Large intestine (tissue), 3 donors: ENCODE results near the gene CNTNAP2. TPM values are rescaled to one million over a fixed set of nuclear protein-coding genes. Genes with fewer than 3 reads are reported as not detected.

Experiments
- DNase-seq, 2 donors: peaks; one replicate each; pipeline versions ENCODE4 v3.0.0 to v3.0.0-alpha.2; 2013
- H3K27ac ChIP-seq: one replicate; pipeline ENCODE4 v1.5.1; 2013; ENCODE audit warnings: low read length
- H3K27me3 ChIP-seq: 2 replicates; pipeline ENCODE4 v1.6.1; 2013; ENCODE audit warnings: low read length; ENCODE audit not compliant: control insufficient read depth, insufficient read depth
- H3K36me3 ChIP-seq: 2 replicates; pipeline ENCODE4 v1.6.1; 2013; ENCODE audit warnings: low read length; ENCODE audit not compliant: control insufficient read depth, insufficient read depth
- H3K4me1 ChIP-seq: one replicate; pipeline ENCODE4 v1.6.1; 2013; ENCODE audit warnings: low read length; ENCODE audit not compliant: control insufficient read depth, insufficient read depth
- H3K4me3 ChIP-seq: one replicate; pipeline ENCODE4 v1.5.1; 2013; ENCODE audit warnings: low read length
- H3K9me3 ChIP-seq: one replicate; pipeline ENCODE4 v1.6.1; 2013; ENCODE audit warnings: mild to moderate bottlenecking, low read depth, low read length, moderate library complexity; ENCODE audit not compliant: control insufficient read depth
- WGBS: methylation state at CpG from one replicate; pipeline ENCODE4 v1.1.5; 2013; ENCODE audit warnings: low lambda C conversion rate; ENCODE audit not compliant: insufficient coverage; 5-methylcytosine and 5-hydroxymethylcytosine counted together
- polyA plus RNA-seq: library from polyadenylated mRNA; unstranded; fragments of 120-200 nt; gene quantifications from one replicate; pipeline ENCODE4 v1.2.1, GENCODE V29; 2013

Gene CNTNAP2
- polyA plus RNA-seq, 1 donor, result 12.9 TPM

DNA sequence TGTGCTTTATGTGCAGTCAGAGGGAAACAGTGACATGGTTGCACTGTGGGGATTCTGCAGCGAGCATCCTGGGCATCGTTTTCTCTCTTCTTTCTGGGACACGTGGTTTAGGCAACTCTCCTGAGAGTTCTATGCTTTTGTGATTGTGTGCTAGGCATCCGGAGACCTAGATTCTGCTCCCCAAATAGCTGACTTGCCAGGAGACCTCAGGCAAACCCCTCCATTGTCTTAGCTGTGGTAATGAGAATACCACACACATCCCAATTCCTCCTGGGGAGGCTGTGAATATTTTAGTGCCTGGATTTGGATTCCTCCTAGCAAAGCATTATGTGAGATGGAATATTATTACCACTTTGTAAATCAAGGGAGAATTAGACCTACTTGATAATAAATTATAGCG is 1862.0 kb downstream of the CNTNAP2 start:
- Histone ChIP-seq H3K4me1 (no peaks in the 10 kb centered on the region), H3K27me3 (no peaks in the 10 kb centered on the region), H3K9me3 (no peaks in the 10 kb centered on the region), H3K36me3 (no peaks in the 10 kb centered on the region), H3K4me3 (no peak overlapping the region), H3K27ac (no peak overlapping the region)
- no peak for DNase-seq
- 100% methylated on average over 1 of the region's 5 CpGs for WGBS

GRCh38 chr7:147980826-147981813 is 1864.5 kb downstream of the CNTNAP2 start:
- Histone ChIP-seq H3K27me3 (no peaks in the 10 kb centered on the region), H3K27ac (no peak overlapping the region), H3K4me1 (no peaks in the 10 kb centered on the region), H3K36me3 (no peaks in the 10 kb centered on the region), H3K4me3 (no peak overlapping the region), H3K9me3 (no peaks in the 10 kb centered on the region)
- no peak for DNase-seq
- no CpG with 5 or more reads among the region's 4 CpGs for WGBS

GRCh38 chr7:147982307-147982706 is 1865.7 kb downstream of the CNTNAP2 start:
- H3K4me3 ChIP-seq, result no peak overlapping the region
- no peaks in the 10 kb centered on the region for H3K4me1 ChIP-seq
- H3K36me3 ChIP-seq, result no peaks in the 10 kb centered on the region
- WGBS, result no CpG with 5 or more reads among the region's 1 CpG
- DNase-seq, result no peak
- H3K27ac ChIP-seq, result no peak overlapping the region
- H3K27me3 ChIP-seq, result no peaks in the 10 kb centered on the region
- H3K9me3 ChIP-seq, result no peaks in the 10 kb centered on the region

GRCh38 chr7:147984265-147984664 is 1867.7 kb downstream of the CNTNAP2 start:
- WGBS, result 50% methylated on average over 1 of the region's 2 CpGs
- no peak for DNase-seq
- H3K27me3 ChIP-seq, result no peaks in the 10 kb centered on the region
- H3K36me3 ChIP-seq, result no peaks in the 10 kb centered on the region
- H3K27ac ChIP-seq, result no peak overlapping the region
- no peak overlapping the region for H3K4me3 ChIP-seq
- no peaks in the 10 kb centered on the region for H3K4me1 ChIP-seq
- no peaks in the 10 kb centered on the region for H3K9me3 ChIP-seq

DNA sequence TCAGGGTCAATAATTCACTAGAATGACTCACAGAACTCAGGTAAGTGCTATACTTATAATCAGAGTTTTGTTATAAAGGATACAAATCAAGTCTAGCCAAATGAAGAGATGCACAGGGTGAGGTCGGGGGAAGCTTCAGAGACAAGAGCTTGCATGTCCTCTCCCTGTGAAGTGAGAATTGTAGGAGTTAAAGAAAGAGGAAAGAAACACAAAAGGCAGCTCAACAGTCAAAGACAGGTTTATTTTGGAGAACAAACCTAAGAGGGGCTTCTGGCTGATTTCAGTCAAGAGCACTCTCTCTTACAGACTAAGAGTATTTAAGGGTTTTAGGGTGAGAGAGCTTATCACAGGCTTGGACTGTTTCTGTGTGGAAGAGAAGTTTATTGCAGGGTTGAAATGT is 1873.5 kb downstream of the CNTNAP2 start:
- H3K4me1 ChIP-seq, result no peaks in the 10 kb centered on the region
- no peak overlapping the region for H3K27ac ChIP-seq
- no peaks in the 10 kb centered on the region for H3K36me3 ChIP-seq
- H3K9me3 ChIP-seq, result no peaks in the 10 kb centered on the region
- no peak overlapping the region for H3K4me3 ChIP-seq
- no peak for DNase-seq
- no peaks in the 10 kb centered on the region for H3K27me3 ChIP-seq
- 100% methylated on average over 1 of the region's 1 CpG for WGBS

GRCh38 chr7:147990942-147991341 is 1874.3 kb downstream of the CNTNAP2 start:
- no peak overlapping the region for H3K4me3 ChIP-seq
- H3K9me3 ChIP-seq, result no peaks in the 10 kb centered on the region
- WGBS, result no CpG with 5 or more reads among the region's 2 CpGs

GRCh38 chr7:147992698-147993097 is 1876.1 kb downstream of the CNTNAP2 start:
- Histone ChIP-seq H3K9me3 (no peaks in the 10 kb centered on the region), H3K27me3 (no peaks in the 10 kb centered on the region), H3K4me1 (no peaks in the 10 kb centered on the region), H3K36me3 (no peaks in the 10 kb centered on the region), H3K4me3 (no peak overlapping the region), H3K27ac (no peak overlapping the region)
- WGBS, result 90% methylated on average over 1 of the region's 2 CpGs
- DNase-seq, result no peak

More at GRCh38 chr7:147990942-147991341, 1874.3 kb downstream of the CNTNAP2 start:
- H3K27ac ChIP-seq, result no peak overlapping the region
- H3K27me3 ChIP-seq, result no peaks in the 10 kb centered on the region
- H3K4me1 ChIP-seq, result no peaks in the 10 kb centered on the region
- H3K36me3 ChIP-seq, result no peaks in the 10 kb centered on the region
- no peak for DNase-seq

GRCh38 chr7:147997636-147998035 is 1881.0 kb downstream of the CNTNAP2 start:
- no CpG with 5 or more reads among the region's 10 CpGs for WGBS
- no peaks in the 10 kb centered on the region for H3K9me3 ChIP-seq

GRCh38 chr7:147999962-148000361 is 1883.4 kb downstream of the CNTNAP2 start:
- H3K27me3 ChIP-seq, result no peaks in the 10 kb centered on the region
- H3K4me1 ChIP-seq, result no peaks in the 10 kb centered on the region
- WGBS, result 100% methylated on average over 1 of the region's 4 CpGs
- no peaks in the 10 kb centered on the region for H3K9me3 ChIP-seq
- DNase-seq, result no peak
- H3K36me3 ChIP-seq, result no peaks in the 10 kb centered on the region
- H3K4me3 ChIP-seq, result no peak overlapping the region
- H3K27ac ChIP-seq, result no peak overlapping the region

More at GRCh38 chr7:147997636-147998035, 1881.0 kb downstream of the CNTNAP2 start:
- Histone ChIP-seq H3K27ac (no peak overlapping the region), H3K4me1 (no peaks in the 10 kb centered on the region), H3K27me3 (no peaks in the 10 kb centered on the region), H3K36me3 (no peaks in the 10 kb centered on the region), H3K4me3 (no peak overlapping the region)
- DNase-seq, result no peak

DNA sequence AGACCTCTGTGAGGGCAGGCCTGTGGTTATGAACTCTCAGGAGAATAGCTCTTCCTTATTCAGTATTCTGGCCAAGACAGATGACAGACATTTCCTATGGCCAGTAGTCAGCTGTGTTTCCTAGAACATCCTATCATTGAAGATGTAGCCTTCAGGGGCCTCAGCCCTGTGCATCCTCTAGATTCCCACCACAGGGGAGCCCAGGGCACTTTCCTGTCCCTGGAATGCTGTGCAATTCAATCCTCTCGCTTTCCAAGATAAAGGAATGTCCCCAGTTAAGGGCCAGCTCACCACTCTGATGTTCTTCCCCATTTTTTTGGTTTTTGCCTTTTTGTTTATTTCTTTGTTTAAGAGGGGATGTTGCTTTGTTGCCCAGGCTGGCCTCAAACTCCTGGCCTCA is 1895.2 kb downstream of the CNTNAP2 start:
- Histone ChIP-seq H3K36me3 (no peaks in the 10 kb centered on the region), H3K9me3 (no peaks in the 10 kb centered on the region), H3K4me3 (no peak overlapping the region), H3K4me1 (no peaks in the 10 kb centered on the region), H3K27me3 (no peaks in the 10 kb centered on the region), H3K27ac (no peak overlapping the region)
- DNase-seq, result no peak
- no CpG with 5 or more reads among the region's 1 CpG for WGBS
